Spleen (tissue), 7 donors: ENCODE data around the gene TCL1A.

Experiments
- POLR2A ChIP-seq, 3 donors: fragments of 450-650 bp; IDR thresholded peaks; one replicate each; pipeline ENCODE4 v1.5.1; 2017; ENCODE audit warnings: antibody characterized with exemption in 3 of 3, mild to moderate bottlenecking in 1 of 3
- POLR2AphosphoS5 ChIP-seq, 3 donors: sonication (generic); formaldehyde crosslinking; IDR thresholded peaks; one replicate each; pipeline ENCODE4 v1.5.1; 2017; ENCODE audit warnings: antibody characterized with exemption in 3 of 3
- TF ChIP-seq, protein P1 (sequence below), 11 experiments: fragments of 200-600 bp in 7 of 11; fragments of 450-650 bp in 4 of 11; sonication (generic) in 4 of 11; IDR thresholded peaks in 8 of 11; conservative IDR thresholded peaks in 3 of 11; 1 replicate in 7 of 11; 2 replicates in 4 of 11; pipeline versions ENCODE4 v1.4.0 to v1.8.0; 2016 to 2021; ENCODE audit warnings: antibody characterized with exemption in 11 of 11, inconsistent platforms in 4 of 11, mild to moderate bottlenecking in 1 of 11
- donor health status: DM: no; HTN: no; CAD: no; lungs with moderate emphysema.
- donor health status: DM: no; HTN: no; CAD: no.
- donor health status: DM: no; HTN: no; CAD: no.

DNA sequence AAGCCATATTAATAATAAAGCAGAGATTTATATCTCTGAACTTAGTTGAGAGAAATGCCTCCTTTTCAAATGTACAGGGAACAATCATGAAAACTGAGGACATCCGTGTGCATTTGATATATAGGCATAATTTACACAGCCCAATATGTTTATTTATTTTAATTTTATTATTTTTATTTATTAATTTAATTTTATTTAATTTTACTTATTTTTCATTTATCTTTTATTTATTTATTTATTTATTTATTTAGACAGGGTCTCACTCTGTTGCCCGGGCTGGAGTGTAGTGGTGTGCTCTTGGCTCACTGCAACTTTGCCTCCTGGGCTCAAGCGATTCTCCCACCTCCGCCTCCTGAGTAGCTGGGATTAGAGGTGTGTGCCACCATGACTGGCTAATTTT lies 8.4 kb downstream of the TCL1A start:
- TF ChIP-seq, protein P1, sequence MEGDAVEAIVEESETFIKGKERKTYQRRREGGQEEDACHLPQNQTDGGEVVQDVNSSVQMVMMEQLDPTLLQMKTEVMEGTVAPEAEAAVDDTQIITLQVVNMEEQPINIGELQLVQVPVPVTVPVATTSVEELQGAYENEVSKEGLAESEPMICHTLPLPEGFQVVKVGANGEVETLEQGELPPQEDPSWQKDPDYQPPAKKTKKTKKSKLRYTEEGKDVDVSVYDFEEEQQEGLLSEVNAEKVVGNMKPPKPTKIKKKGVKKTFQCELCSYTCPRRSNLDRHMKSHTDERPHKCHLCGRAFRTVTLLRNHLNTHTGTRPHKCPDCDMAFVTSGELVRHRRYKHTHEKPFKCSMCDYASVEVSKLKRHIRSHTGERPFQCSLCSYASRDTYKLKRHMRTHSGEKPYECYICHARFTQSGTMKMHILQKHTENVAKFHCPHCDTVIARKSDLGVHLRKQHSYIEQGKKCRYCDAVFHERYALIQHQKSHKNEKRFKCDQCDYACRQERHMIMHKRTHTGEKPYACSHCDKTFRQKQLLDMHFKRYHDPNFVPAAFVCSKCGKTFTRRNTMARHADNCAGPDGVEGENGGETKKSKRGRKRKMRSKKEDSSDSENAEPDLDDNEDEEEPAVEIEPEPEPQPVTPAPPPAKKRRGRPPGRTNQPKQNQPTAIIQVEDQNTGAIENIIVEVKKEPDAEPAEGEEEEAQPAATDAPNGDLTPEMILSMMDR (IDR thresholded peaks at IDR 0.05 in 8 of 11, conservative IDR thresholded peaks at IDR 0.05 in 3 of 11): no peak
- TF ChIP-seq POLR2A (IDR thresholded peaks at IDR 0.05) (no peak), POLR2AphosphoS5 (IDR thresholded peaks at IDR 0.05) (no peak)
